ENCODE results near the gene FSTL5.

DNA sequence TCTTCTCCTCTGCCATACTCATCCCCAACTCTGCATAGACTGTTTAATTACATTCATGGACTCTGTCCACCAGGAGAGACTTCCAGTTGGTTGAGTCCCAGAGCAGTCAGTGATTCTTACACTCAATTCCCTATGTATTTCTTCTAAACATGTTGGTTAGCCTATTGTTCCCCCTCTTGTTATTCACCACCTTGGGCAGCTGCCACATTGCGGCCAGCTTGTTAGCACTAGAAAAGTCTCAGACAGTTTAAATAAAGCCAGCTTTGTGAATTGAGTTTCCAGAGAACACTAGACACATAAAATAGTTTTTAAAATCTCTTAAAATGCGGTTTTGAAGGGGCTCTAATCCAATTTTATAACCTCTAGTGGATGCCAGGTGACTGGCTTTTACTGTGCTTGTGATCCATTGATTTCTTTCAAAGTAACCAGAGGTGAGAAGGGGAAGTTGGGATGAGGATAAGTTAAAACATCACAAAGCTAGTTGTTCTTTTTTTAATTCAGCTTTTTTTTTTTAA, 827.7 kb downstream of the FSTL5 start:
- TF ChIP-seq, protein P1, sequence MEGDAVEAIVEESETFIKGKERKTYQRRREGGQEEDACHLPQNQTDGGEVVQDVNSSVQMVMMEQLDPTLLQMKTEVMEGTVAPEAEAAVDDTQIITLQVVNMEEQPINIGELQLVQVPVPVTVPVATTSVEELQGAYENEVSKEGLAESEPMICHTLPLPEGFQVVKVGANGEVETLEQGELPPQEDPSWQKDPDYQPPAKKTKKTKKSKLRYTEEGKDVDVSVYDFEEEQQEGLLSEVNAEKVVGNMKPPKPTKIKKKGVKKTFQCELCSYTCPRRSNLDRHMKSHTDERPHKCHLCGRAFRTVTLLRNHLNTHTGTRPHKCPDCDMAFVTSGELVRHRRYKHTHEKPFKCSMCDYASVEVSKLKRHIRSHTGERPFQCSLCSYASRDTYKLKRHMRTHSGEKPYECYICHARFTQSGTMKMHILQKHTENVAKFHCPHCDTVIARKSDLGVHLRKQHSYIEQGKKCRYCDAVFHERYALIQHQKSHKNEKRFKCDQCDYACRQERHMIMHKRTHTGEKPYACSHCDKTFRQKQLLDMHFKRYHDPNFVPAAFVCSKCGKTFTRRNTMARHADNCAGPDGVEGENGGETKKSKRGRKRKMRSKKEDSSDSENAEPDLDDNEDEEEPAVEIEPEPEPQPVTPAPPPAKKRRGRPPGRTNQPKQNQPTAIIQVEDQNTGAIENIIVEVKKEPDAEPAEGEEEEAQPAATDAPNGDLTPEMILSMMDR (IDR thresholded peaks at IDR 0.05; ENCODE audit: insufficient read depth, low read length, poor library complexity, severe bottlenecking) = no peak
- no peak for TF ChIP-seq EZH2phosphoT487 (conservative IDR thresholded peaks at IDR 0.05; ENCODE audit: low read length)

Measured in SU-DHL-6 (cell line).